ENCODE results near the gene FKBP15.

- no peak for TF ChIP-seq CHD1 (IDR thresholded peaks at IDR 0.05; ENCODE audit: low read depth, low read length)
- TF ChIP-seq CTCF (IDR thresholded peaks at IDR 0.05; ENCODE audit: control extremely low read depth in 1 of 3, insufficient read depth in 1 of 3, low read depth in 1 of 3, low read length in 3 of 3): no peak
- TF ChIP-seq MAX (IDR thresholded peaks at IDR 0.05): no peak
- no peak for TF ChIP-seq RNF2 (IDR thresholded peaks at IDR 0.05; ENCODE audit: borderline replicate concordance, low read depth, low read length, missing control alignments, poor library complexity, severe bottlenecking)
- TF ChIP-seq RAD21 (IDR thresholded peaks at IDR 0.05 in 1 of 2, conservative IDR thresholded peaks at IDR 0.05 in 1 of 2; ENCODE audit: low read depth in 2 of 2, low read length in 2 of 2): no peak
- no peak for TF ChIP-seq TAF1 (IDR thresholded peaks at IDR 0.05; ENCODE audit: low read depth, low read length)
- TF ChIP-seq SIN3A (conservative IDR thresholded peaks at IDR 0.05 in 1 of 2, IDR thresholded peaks at IDR 0.05 in 1 of 2; ENCODE audit: low read depth in 1 of 2, low read length in 2 of 2): no peak
- TF ChIP-seq POLR2A (IDR thresholded peaks at IDR 0.05; ENCODE audit: control extremely low read depth in 1 of 2, low read depth in 2 of 2, low read length in 2 of 2): no peak
- no peak for TF ChIP-seq RFX5 (IDR thresholded peaks at IDR 0.05; ENCODE audit: borderline replicate concordance, low read depth, low read length)
- no peak for TF ChIP-seq EZH2 (IDR thresholded peaks at IDR 0.05; ENCODE audit: low read depth, low read length, severe bottlenecking)
These were observed 37.2 kb upstream of the FKBP15 start for GRCh38 chr9:113258282-113258681.

Data from H1 (cell line).